HCT116 (cell line): ENCODE data around the gene NIN. TPM values are rescaled to one million over a fixed set of nuclear protein-coding genes. Genes with fewer than 3 reads are reported as not detected.

Source experiments
- ATAC-seq: fragments of 200-7000 bp; cut with Tn5 transposase; 2 replicates; pipeline ENCODE4 v1.9.1; 2020; ENCODE audit warnings: mild to moderate bottlenecking, moderate library complexity
- BruUV-seq: library from RNA; stranded (reverse); fragments of 400-500 nt; replicated peaks from 2 replicates; lab custom pipeline; 2021; lab: Mats Ljungman, UMichigan
- CTCF ChIA-PET: fragments of 300-600 bp; sonication (Branson Sonifier 250); formaldehyde crosslinking; loops from one replicate; lab custom pipeline; 2021; ENCODE audit warnings: antibody characterized with exemption; lab: Charles Lee
- POLR2A ChIA-PET: fragments of 300-600, 350-600 bp; sonication (Branson Sonifier 250); formaldehyde crosslinking; loops from one replicate; lab custom pipeline; 2021; ENCODE audit warnings: antibody characterized with exemption; lab: Charles Lee
- RAD21 ChIA-PET, 2 experiments: fragments of 300-600 bp; sonication (Branson Sonifier 250); formaldehyde crosslinking; loops; one replicate each; lab custom pipeline; 2023; ENCODE audit warnings: low total read pairs in 2 of 2; ENCODE audit not compliant: uncharacterized antibody in 2 of 2, unreplicated experiment in 2 of 2, low non-redundant PET in 1 of 2; lab: Charles Lee
- DNase-seq: peaks from one replicate; pipeline ENCODE4 v3.0.0-alpha.2; 2010; ENCODE audit warnings: low read depth, low spot score
- H2AFZ ChIP-seq: fragments of 200-600 bp; shearing (Covaris generic), sonication (generic); 2 replicates; pipeline ENCODE4 v1.6.1; 2017; ENCODE audit warnings: low read depth, mixed run types, mixed read lengths, antibody characterized with exemption, low read length; ENCODE audit not compliant: poor library complexity, severe bottlenecking
- H3K27ac ChIP-seq: 2 replicates; pipeline ENCODE4 v1.5.1; 2012; ENCODE audit warnings: low read depth, low read length
- H3K27me3 ChIP-seq: fragments of 200-600 bp; sonication (generic); 2 replicates; pipeline ENCODE4 v1.6.1; 2016; ENCODE audit warnings: mixed run types, low read length, mixed read lengths; ENCODE audit not compliant: insufficient read depth
- H3K36me3 ChIP-seq, 2 experiments: fragments of 200-500 bp in 1 of 2; fragments of 200-600 bp in 1 of 2; sonication (Bioruptor generic) in 1 of 2; sonication (generic) in 1 of 2; 2 replicates each; pipeline versions ENCODE4 v1.5.1 to v1.6.1; 2014 to 2016; ENCODE audit warnings: low read length in 2 of 2, inconsistent platforms in 1 of 2, mixed read lengths in 1 of 2, mixed run types in 1 of 2; ENCODE audit not compliant: insufficient read depth in 2 of 2, control insufficient read depth in 1 of 2
- H3K4me1 ChIP-seq, 2 experiments: fragments of 200-600 bp in 1 of 2; sonication (generic) in 1 of 2; 2 replicates each; pipeline versions ENCODE4 v1.5.1 to v1.6.1; 2012 to 2017; ENCODE audit warnings: low read length in 2 of 2, inconsistent platforms in 1 of 2, mild to moderate bottlenecking in 1 of 2, mixed read lengths in 1 of 2, mixed run types in 1 of 2, moderate library complexity in 1 of 2; ENCODE audit not compliant: insufficient read depth in 2 of 2, control insufficient read depth in 1 of 2
- H3K4me2 ChIP-seq: fragments of 200-600 bp; sonication (generic); 2 replicates; pipeline ENCODE4 v1.6.1; 2017; ENCODE audit warnings: mixed run types, low read length, mixed read lengths
- H3K4me3 ChIP-seq, 2 experiments: fragments of 200-600 bp in 1 of 2; sonication (generic) in 1 of 2; replicated peaks in 1 of 2; 2 replicates each; pipeline ENCODE4 v1.5.1; 2011 to 2016; ENCODE audit warnings: low read length in 2 of 2, control low read depth in 1 of 2, low read depth in 1 of 2, mild to moderate bottlenecking in 1 of 2, mixed read lengths in 1 of 2, mixed run types in 1 of 2
- H3K79me2 ChIP-seq: fragments of 200-600 bp; sonication (generic); 2 replicates; pipeline ENCODE4 v1.6.1; 2017; ENCODE audit warnings: mild to moderate bottlenecking, mixed run types, low read length, moderate library complexity, mixed read lengths; ENCODE audit not compliant: insufficient read depth
- H3K9ac ChIP-seq: fragments of 200-600 bp; sonication (generic); 2 replicates; pipeline ENCODE4 v1.6.1; 2016; ENCODE audit warnings: low read length, mixed read lengths
- H3K9me2 ChIP-seq: fragments of 200-600 bp; sonication (generic), shearing (Covaris generic); 2 replicates; pipeline ENCODE4 v1.6.1; 2017; ENCODE audit warnings: mixed run types, mild to moderate bottlenecking, moderate library complexity; ENCODE audit not compliant: insufficient read depth
- H3K9me3 ChIP-seq, 2 experiments: fragments of 200-500 bp in 1 of 2; fragments of 200-600 bp in 1 of 2; sonication (Bioruptor generic) in 1 of 2; sonication (generic) in 1 of 2; 2 replicates each; pipeline ENCODE4 v1.6.1; 2014 to 2017; ENCODE audit warnings: low read length in 2 of 2, mixed read lengths in 2 of 2, inconsistent platforms in 1 of 2, low read depth in 1 of 2, mild to moderate bottlenecking in 1 of 2, mixed run types in 1 of 2, moderate library complexity in 1 of 2; ENCODE audit not compliant: control insufficient read depth in 1 of 2, insufficient read depth in 1 of 2
- H4K20me1 ChIP-seq: fragments of 200-600 bp; sonication (generic), shearing (Covaris generic); 2 replicates; pipeline ENCODE4 v1.6.1; 2017; ENCODE audit warnings: mixed run types, mild to moderate bottlenecking, moderate library complexity; ENCODE audit not compliant: insufficient read depth
- ELF1 ChIP-seq: IDR thresholded peaks from 2 replicates; pipeline ENCODE4 v1.6.1; 2012; ENCODE audit warnings: low read depth, borderline replicate concordance
- EZH2phosphoT487 ChIP-seq: fragments of 200-600 bp; IDR thresholded peaks from 2 replicates; pipeline ENCODE4 v1.6.1; 2018; ENCODE audit warnings: antibody characterized with exemption, borderline replicate concordance
- FOSL1 ChIP-seq: IDR thresholded peaks from 2 replicates; pipeline ENCODE4 v1.6.1; 2012; ENCODE audit warnings: low read depth
- JUND ChIP-seq: IDR thresholded peaks from 2 replicates; pipeline ENCODE4 v1.6.1; 2012
- POLR2A ChIP-seq: IDR thresholded peaks from 2 replicates; pipeline ENCODE4 v1.7.0; 2011; ENCODE audit warnings: borderline replicate concordance; ENCODE audit not compliant: insufficient read depth, insufficient read length; ENCODE audit errors: extremely low read depth
- SIN3A ChIP-seq: IDR thresholded peaks from 2 replicates; pipeline ENCODE4 v1.6.1; 2012; ENCODE audit warnings: low read depth
- SRF ChIP-seq: IDR thresholded peaks from 2 replicates; pipeline ENCODE4 v1.6.1; 2012; ENCODE audit warnings: low read depth
- ZFX ChIP-seq: fragments of 450-650 bp; IDR thresholded peaks from 2 replicates; pipeline ENCODE4 v1.6.1; 2017
- intact Hi-C: fragments of 100-400 bp; cut with micrococcal nuclease; formaldehyde crosslinking; loops from 2 replicates; pipeline ENCODE4 v1.10.0; 2022
- total RNA-seq: library from RNA; stranded (reverse); gene quantifications from one replicate; pipeline ENCODE4 v1.2.1, GENCODE V29; 2021; ENCODE audit not compliant: unreplicated experiment
- TF ChIP-seq, protein P1 (sequence below): IDR thresholded peaks from 2 replicates; pipeline ENCODE4 v1.6.1; 2012
- TF ChIP-seq, protein P2 (sequence below): IDR thresholded peaks from 2 replicates; pipeline ENCODE4 v1.6.1; 2012; ENCODE audit warnings: low read depth

Gene NIN
- total RNA-seq, 1 experiment from 2014 or later = 39.6 TPM

DNA sequence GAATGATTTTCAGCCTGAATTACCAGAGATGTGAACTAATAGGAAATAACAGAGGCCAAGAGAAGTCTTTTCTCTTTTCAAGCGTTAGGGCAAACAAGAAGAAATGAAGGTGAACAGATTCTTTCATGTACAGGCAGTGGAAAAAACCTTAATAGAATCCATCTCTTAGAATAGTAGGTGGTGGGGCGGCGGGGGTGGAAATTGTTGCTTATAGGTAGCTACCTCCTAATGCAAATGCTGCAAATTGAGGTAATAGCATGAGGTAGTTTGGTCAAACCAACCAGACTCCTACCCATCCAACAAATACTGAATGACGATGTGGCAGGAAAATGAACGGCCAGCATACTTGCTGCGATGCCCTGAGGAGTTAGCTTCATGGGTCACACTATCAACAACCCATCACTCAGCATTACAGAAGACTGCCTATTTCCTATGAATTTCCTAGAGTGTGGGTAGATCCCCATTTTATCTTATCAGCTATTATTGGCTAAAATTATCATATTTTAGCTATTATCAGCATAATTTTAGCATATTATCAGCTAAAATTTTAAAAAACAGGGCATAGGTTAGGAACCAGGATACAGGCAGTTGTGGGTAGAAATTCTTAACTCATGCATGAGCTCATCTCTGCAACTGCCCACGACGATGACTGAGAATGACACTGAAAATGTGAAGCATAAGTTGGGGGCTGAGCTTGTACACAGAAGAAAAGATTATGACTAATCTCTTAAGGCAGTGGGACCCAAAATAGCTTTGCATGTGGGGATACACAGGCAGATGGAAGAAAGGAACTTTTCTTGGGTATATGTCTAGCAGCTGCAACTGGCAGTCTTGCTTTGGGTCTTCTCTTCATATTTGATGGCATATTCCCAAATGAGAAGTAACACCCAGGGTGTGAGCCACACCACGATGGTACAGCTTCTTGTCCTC is 68.7 kb downstream of the NIN start:
- no peak for DNase-seq
- no peak overlapping the region for H3K4me2 ChIP-seq
- H3K9me2 ChIP-seq = no peaks in the 10 kb centered on the region
- POLR2A ChIA-PET = no interaction called here
- H3K4me3 ChIP-seq = no peak overlapping the region
- no peaks in the 10 kb centered on the region for H3K4me1 ChIP-seq
- no peak for ATAC-seq
- no peaks in the 10 kb centered on the region for H4K20me1 ChIP-seq
- TF ChIP-seq EZH2phosphoT487 = no peak
- TF ChIP-seq SIN3A = no peak
- TF ChIP-seq, protein P1, sequence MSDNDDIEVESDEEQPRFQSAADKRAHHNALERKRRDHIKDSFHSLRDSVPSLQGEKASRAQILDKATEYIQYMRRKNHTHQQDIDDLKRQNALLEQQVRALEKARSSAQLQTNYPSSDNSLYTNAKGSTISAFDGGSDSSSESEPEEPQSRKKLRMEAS = no peak
- TF ChIP-seq ZFX = no peak
- TF ChIP-seq JUND = no peak
- no peak for TF ChIP-seq ELF1
- no peak for TF ChIP-seq SRF
- no peak for TF ChIP-seq POLR2A
- TF ChIP-seq, protein P2, sequence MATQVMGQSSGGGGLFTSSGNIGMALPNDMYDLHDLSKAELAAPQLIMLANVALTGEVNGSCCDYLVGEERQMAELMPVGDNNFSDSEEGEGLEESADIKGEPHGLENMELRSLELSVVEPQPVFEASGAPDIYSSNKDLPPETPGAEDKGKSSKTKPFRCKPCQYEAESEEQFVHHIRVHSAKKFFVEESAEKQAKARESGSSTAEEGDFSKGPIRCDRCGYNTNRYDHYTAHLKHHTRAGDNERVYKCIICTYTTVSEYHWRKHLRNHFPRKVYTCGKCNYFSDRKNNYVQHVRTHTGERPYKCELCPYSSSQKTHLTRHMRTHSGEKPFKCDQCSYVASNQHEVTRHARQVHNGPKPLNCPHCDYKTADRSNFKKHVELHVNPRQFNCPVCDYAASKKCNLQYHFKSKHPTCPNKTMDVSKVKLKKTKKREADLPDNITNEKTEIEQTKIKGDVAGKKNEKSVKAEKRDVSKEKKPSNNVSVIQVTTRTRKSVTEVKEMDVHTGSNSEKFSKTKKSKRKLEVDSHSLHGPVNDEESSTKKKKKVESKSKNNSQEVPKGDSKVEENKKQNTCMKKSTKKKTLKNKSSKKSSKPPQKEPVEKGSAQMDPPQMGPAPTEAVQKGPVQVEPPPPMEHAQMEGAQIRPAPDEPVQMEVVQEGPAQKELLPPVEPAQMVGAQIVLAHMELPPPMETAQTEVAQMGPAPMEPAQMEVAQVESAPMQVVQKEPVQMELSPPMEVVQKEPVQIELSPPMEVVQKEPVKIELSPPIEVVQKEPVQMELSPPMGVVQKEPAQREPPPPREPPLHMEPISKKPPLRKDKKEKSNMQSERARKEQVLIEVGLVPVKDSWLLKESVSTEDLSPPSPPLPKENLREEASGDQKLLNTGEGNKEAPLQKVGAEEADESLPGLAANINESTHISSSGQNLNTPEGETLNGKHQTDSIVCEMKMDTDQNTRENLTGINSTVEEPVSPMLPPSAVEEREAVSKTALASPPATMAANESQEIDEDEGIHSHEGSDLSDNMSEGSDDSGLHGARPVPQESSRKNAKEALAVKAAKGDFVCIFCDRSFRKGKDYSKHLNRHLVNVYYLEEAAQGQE = no peak
- TF ChIP-seq FOSL1 = no peak
- intact Hi-C loops = no loop called here
- RAD21 ChIA-PET = no interaction called here
- BruUV-seq = no TSS peak
- H3K79me2 ChIP-seq = no peaks in the 10 kb centered on the region
- peaks cover 18 to 43% of the 10 kb centered on the region in 2 experiments; a peak in 3 of 4 replicates for H3K36me3 ChIP-seq
- no peak overlapping the region for H2AFZ ChIP-seq
- H3K9me3 ChIP-seq = no peaks in the 10 kb centered on the region
- no peaks in the 10 kb centered on the region for H3K27me3 ChIP-seq
- H3K27ac ChIP-seq = no peak overlapping the region
- CTCF ChIA-PET = interaction anchor here (0.6 to 3.0 kb wide), 2 partner anchors 11 to 14 kb away, joined by 3 to 16 read pairs; no protein-coding TSS in a partner anchor
- H3K9ac ChIP-seq = no peak overlapping the region
